Measurements from ENCODE around the gene JMJD1C.

- TF ChIP-seq POLR2A (IDR thresholded peaks at IDR 0.05) (no peak), CTCF (IDR thresholded peaks at IDR 0.05) (no peak)
Measured at GRCh38 chr10:63304146-63304545, 161.6 kb downstream of the JMJD1C start.
